Spleen (tissue), 7 donors: Measurements from ENCODE around the gene MYH14.

Source experiments
- POLR2AphosphoS5 ChIP-seq, 3 donors: sonication (generic); formaldehyde crosslinking; IDR thresholded peaks; one replicate each; pipeline ENCODE4 v1.5.1; 2017; ENCODE audit warnings: antibody characterized with exemption in 3 of 3
- TF ChIP-seq, protein P1 (sequence below), 11 experiments: fragments of 200-600 bp in 7 of 11; fragments of 450-650 bp in 4 of 11; sonication (generic) in 4 of 11; IDR thresholded peaks in 8 of 11; conservative IDR thresholded peaks in 3 of 11; 1 replicate in 7 of 11; 2 replicates in 4 of 11; pipeline versions ENCODE4 v1.4.0 to v1.8.0; 2016 to 2021; ENCODE audit warnings: antibody characterized with exemption in 11 of 11, inconsistent platforms in 4 of 11, mild to moderate bottlenecking in 1 of 11
- donor health status: DM: no; HTN: no; CAD: no; lungs with moderate emphysema.
- donor health status: DM: no; HTN: no; CAD: no.
- donor health status: DM: no; HTN: no; CAD: no.

DNA sequence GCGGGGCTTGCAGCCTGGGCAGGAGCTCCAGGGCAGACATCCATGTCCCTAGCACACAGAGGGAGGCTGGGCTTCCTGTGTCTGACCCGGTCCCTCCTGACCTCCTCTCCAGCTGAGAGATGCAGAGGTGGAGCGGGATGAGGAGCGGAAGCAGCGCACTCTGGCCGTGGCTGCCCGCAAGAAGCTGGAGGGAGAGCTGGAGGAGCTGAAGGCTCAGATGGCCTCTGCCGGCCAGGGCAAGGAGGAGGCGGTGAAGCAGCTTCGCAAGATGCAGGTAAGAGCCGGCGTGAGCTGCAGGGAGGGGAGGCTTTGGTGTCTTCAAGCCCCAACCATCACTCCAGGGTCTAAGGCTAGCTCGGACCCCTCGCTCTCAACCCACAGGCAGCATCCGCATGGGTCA is 87.4 kb downstream of the MYH14 start:
- TF ChIP-seq, protein P1, sequence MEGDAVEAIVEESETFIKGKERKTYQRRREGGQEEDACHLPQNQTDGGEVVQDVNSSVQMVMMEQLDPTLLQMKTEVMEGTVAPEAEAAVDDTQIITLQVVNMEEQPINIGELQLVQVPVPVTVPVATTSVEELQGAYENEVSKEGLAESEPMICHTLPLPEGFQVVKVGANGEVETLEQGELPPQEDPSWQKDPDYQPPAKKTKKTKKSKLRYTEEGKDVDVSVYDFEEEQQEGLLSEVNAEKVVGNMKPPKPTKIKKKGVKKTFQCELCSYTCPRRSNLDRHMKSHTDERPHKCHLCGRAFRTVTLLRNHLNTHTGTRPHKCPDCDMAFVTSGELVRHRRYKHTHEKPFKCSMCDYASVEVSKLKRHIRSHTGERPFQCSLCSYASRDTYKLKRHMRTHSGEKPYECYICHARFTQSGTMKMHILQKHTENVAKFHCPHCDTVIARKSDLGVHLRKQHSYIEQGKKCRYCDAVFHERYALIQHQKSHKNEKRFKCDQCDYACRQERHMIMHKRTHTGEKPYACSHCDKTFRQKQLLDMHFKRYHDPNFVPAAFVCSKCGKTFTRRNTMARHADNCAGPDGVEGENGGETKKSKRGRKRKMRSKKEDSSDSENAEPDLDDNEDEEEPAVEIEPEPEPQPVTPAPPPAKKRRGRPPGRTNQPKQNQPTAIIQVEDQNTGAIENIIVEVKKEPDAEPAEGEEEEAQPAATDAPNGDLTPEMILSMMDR (IDR thresholded peaks at IDR 0.05 in 8 of 11, conservative IDR thresholded peaks at IDR 0.05 in 3 of 11): no peak
- no peak for TF ChIP-seq POLR2AphosphoS5 (IDR thresholded peaks at IDR 0.05)
